Esophagus muscularis mucosa (tissue), 4 donors: Measurements from ENCODE around the gene TCAP. TPM values are rescaled to one million over a fixed set of nuclear protein-coding genes. Genes with fewer than 3 reads are reported as not detected.

Experiments used
- DNase-seq: peaks from one replicate; pipeline ENCODE4 v3.0.0-alpha.2; 2017; ENCODE audit errors: extremely low spot score
- H3K27ac ChIP-seq, 4 donors: fragments of 200-600 bp; sonication (generic); replicated peaks in 1 of 4; 1 replicate in 3 of 4; 2 replicates in 1 of 4; pipeline ENCODE4 v1.5.1; 2016 to 2019; ENCODE audit warnings: mild to moderate bottlenecking in 1 of 4
- H3K27me3 ChIP-seq, 4 donors: fragments of 200-600 bp; sonication (generic); one replicate each; pipeline versions ENCODE4 v1.5.1 to v1.6.0; 2016 to 2019
- H3K36me3 ChIP-seq, 4 donors: fragments of 200-600 bp; sonication (generic); one replicate each; pipeline ENCODE4 v1.5.1; 2016 to 2019
- H3K4me1 ChIP-seq, 4 donors: fragments of 200-600 bp; sonication (generic); one replicate each; pipeline ENCODE4 v1.5.1; 2016 to 2019
- H3K4me3 ChIP-seq, 4 donors: fragments of 200-600 bp; sonication (generic); 1 replicate in 2 of 4; 2 replicates in 2 of 4; pipeline ENCODE4 v1.5.1; 2016 to 2019; ENCODE audit warnings: mild to moderate bottlenecking in 4 of 4, moderate library complexity in 1 of 4
- H3K9me3 ChIP-seq, 4 donors: fragments of 200-600 bp; sonication (generic); 1 replicate in 3 of 4; 2 replicates in 1 of 4; pipeline ENCODE4 v1.5.1; 2016 to 2019
- CTCF ChIP-seq, 3 experiments: fragments of 200-600 bp in 2 of 3; fragments of 450-650 bp in 1 of 3; sonication (generic) in 2 of 3; IDR thresholded peaks; one replicate each; pipeline ENCODE4 v1.5.1; 2017 to 2019; ENCODE audit warnings: antibody characterized with exemption in 3 of 3, mild to moderate bottlenecking in 2 of 3, moderate library complexity in 1 of 3
- EP300 ChIP-seq: sonication (generic); formaldehyde crosslinking; IDR thresholded peaks from one replicate; pipeline ENCODE4 v1.6.1; 2017; ENCODE audit warnings: antibody characterized with exemption
- POLR2A ChIP-seq: fragments of 450-650 bp; IDR thresholded peaks from one replicate; pipeline ENCODE4 v1.6.1; 2017; ENCODE audit warnings: antibody characterized with exemption, moderate library complexity, mild to moderate bottlenecking, low read depth
- POLR2AphosphoS5 ChIP-seq, 2 donors: sonication (generic); formaldehyde crosslinking; IDR thresholded peaks; one replicate each; pipeline ENCODE4 v1.6.1; 2017; ENCODE audit warnings: antibody characterized with exemption in 2 of 2
- WGBS: methylation state at CpG from one replicate; pipeline ENCODE4 v1.1.5; 2018; 5-methylcytosine and 5-hydroxymethylcytosine counted together
- intact Hi-C: fragments of 100-400 bp; cut with DNase I; formaldehyde crosslinking; loops from one replicate; pipeline ENCODE4 v1.15.1; 2023
- total RNA-seq, 4 donors: library from RNA; depleted of rRNA; stranded (reverse); fragments of >200 nt; gene quantifications; one replicate each; pipeline versions ENCODE4 v1.1.0 to v1.2.1, GENCODE V29; 2016

The TCAP gene
- total RNA-seq, 4 donors from 2014 or later = 0.99 to 2.1 (median 1.3) TPM

- Histone ChIP-seq H3K36me3 (no peaks in the 10 kb centered on the region), H3K27me3 (peaks cover 0 to 89% (median 27%) of the 10 kb centered on the region in 4 donors), H3K4me3 (no peak overlapping the region), H3K9me3 (no peaks in the 10 kb centered on the region), H3K4me1 (peaks cover 11 to 20% (median 15%) of the 10 kb centered on the region in 4 donors), H3K27ac (no peak overlapping the region)
- WGBS = 68% methylated on average over 8 of the region's 10 CpGs
- DNase-seq = no peak
- intact Hi-C loops = no loop called here
- no peak for TF ChIP-seq CTCF (IDR thresholded peaks at IDR 0.05)
- no peak for TF ChIP-seq POLR2A
- no peak for TF ChIP-seq EP300
- TF ChIP-seq POLR2AphosphoS5 (IDR thresholded peaks at IDR 0.05) = no peak
Measured at GRCh38 chr17:39628655-39629493, 36.3 kb upstream of the TCAP start.

GRCh38 chr17:39629494-39629880, 35.7 kb upstream of the TCAP start:
- H3K27ac ChIP-seq = no peak overlapping the region
- no peaks in the 10 kb centered on the region for H3K36me3 ChIP-seq
- no peak overlapping the region for H3K4me3 ChIP-seq
- H3K27me3 ChIP-seq = peaks cover 0 to 83% (median 27%) of the 10 kb centered on the region in 4 donors
- H3K4me1 ChIP-seq = peaks cover 14 to 25% (median 19%) of the 10 kb centered on the region in 4 donors
- 53% methylated on average over 2 of the region's 3 CpGs for WGBS
- no peaks in the 10 kb centered on the region for H3K9me3 ChIP-seq
- intact Hi-C loops = no loop called here
- DNase-seq = no peak
- TF ChIP-seq EP300 = no peak
- no peak for TF ChIP-seq CTCF (IDR thresholded peaks at IDR 0.05)
- no peak for TF ChIP-seq POLR2A
- TF ChIP-seq POLR2AphosphoS5 (IDR thresholded peaks at IDR 0.05) = no peak

GRCh38 chr17:39629898-39630297, 35.3 kb upstream of the TCAP start:
- no peaks in the 10 kb centered on the region for H3K36me3 ChIP-seq
- TF ChIP-seq POLR2AphosphoS5 (IDR thresholded peaks at IDR 0.05) (no peak), POLR2A (no peak), EP300 (no peak), CTCF (IDR thresholded peaks at IDR 0.05) (no peak)
- H3K27me3 ChIP-seq = peaks cover 0 to 79% (median 27%) of the 10 kb centered on the region in 4 donors
- no peak for DNase-seq
- intact Hi-C loops = no loop called here
- no peak overlapping the region for H3K4me3 ChIP-seq
- peaks cover 17 to 29% (median 24%) of the 10 kb centered on the region in 4 donors for H3K4me1 ChIP-seq
- no peaks in the 10 kb centered on the region for H3K9me3 ChIP-seq
- 81% methylated on average over 12 of the region's 12 CpGs for WGBS
- no peak overlapping the region for H3K27ac ChIP-seq

DNA sequence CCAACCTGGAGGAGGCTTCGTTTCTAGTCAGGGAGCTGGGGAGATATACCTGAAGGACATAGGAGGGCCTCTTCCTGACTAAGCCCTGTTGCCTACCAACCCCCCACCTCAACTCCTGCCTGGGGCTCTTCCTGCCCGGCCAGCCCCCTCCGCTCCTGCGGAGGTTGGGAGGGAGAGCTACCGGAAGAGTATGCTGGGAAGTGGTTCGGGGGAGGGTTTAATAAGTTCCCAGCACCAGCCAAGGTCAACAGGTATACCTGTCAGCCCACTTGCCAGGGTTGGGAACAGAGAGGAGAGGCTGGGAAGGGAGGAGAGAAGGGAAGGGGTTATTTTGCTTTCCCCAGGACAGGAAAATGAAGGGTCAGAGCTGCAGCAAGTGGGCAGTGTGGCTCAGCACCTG, 33.7 kb upstream of the TCAP start:
- Histone ChIP-seq H3K27me3 (peaks cover 0 to 64% (median 20%) of the 10 kb centered on the region in 4 donors), H3K4me1 (peaks cover 23 to 36% (median 29%) of the 10 kb centered on the region in 4 donors), H3K36me3 (no peaks in the 10 kb centered on the region), H3K4me3 (no peak overlapping the region), H3K9me3 (no peaks in the 10 kb centered on the region), H3K27ac (peak overlapping the region in 1 of 4 donors; percentile 34)
- DNase-seq = no peak
- no peak for TF ChIP-seq POLR2A
- TF ChIP-seq CTCF (IDR thresholded peaks at IDR 0.05) = no peak
- no peak for TF ChIP-seq EP300
- TF ChIP-seq POLR2AphosphoS5 (IDR thresholded peaks at IDR 0.05) = no peak
- WGBS = 30% methylated on average over 6 of the region's 6 CpGs
- intact Hi-C loops = no loop called here
